A549 (cell line): Measurements from ENCODE around the gene SIAH2.

Source experiments
- POLR2A ChIP-seq: IDR thresholded peaks from 2 replicates; pipeline ENCODE4 v1.6.1; 2012; ENCODE audit warnings: mild to moderate bottlenecking, low read length
- TF ChIP-seq, protein P1 (sequence below): fragments of >200 bp; sonication (Bioruptor Twin); formaldehyde crosslinking; IDR thresholded peaks from 3 replicates; pipeline ENCODE4 v1.5.1; 2016

DNA sequence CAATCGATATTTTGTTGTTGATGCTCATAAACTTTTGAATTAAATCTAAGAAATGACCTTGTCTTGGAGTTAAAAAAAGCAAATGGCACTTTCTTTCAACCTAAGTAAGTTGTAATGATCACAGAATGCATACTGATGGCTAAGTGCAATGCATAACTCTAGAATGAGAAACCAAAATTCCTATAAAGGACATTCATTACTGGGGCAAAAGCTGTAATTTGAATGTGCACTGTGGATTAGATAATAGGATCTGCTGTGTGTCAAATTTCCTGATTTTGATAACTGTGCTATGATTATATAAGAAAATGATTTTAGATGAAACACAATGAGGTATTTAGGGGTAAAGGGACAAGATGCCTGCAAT lies 14.3 kb downstream of the SIAH2 start:
- TF ChIP-seq, protein P1, sequence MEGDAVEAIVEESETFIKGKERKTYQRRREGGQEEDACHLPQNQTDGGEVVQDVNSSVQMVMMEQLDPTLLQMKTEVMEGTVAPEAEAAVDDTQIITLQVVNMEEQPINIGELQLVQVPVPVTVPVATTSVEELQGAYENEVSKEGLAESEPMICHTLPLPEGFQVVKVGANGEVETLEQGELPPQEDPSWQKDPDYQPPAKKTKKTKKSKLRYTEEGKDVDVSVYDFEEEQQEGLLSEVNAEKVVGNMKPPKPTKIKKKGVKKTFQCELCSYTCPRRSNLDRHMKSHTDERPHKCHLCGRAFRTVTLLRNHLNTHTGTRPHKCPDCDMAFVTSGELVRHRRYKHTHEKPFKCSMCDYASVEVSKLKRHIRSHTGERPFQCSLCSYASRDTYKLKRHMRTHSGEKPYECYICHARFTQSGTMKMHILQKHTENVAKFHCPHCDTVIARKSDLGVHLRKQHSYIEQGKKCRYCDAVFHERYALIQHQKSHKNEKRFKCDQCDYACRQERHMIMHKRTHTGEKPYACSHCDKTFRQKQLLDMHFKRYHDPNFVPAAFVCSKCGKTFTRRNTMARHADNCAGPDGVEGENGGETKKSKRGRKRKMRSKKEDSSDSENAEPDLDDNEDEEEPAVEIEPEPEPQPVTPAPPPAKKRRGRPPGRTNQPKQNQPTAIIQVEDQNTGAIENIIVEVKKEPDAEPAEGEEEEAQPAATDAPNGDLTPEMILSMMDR: no peak
- no peak for TF ChIP-seq POLR2A
